ENCODE results near the gene RDX.
"Not testable (repeated sequence)": the region's sequence is repeated elsewhere in the genome, so short reads cannot be mapped to it uniquely, and the experiment has no call there.

Gene RDX

GRCh38 chr11:110296226-110297075, at the start of gene RDX:
RDX (minus strand) TSS chr11:110296614; CDS start chr11:110279692, 16,922 bp downstream.
- peak; percentile 81 for DNase-seq (ENCODE audit: low spot score)

DNA sequence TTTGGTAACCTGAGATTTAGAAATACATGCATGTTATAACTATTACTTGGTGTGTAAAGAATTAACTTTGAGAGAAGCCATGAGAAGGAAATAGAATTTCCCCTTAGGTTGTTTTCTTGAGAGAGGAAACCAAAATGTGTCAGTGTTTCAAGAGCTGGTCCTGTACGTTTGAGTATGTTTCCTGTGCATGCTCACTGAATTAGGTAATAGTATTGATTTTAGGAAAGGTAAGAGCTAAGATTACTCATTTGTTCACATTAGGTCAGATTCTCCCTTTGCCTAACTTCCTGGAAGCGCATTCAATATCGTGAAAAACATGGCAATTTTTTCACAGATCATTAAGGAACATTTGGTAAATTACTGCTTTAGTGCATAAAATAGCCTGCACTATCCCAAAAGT, 49.3 kb upstream of the RDX start:
- no peak for DNase-seq (ENCODE audit: low spot score)

DNA sequence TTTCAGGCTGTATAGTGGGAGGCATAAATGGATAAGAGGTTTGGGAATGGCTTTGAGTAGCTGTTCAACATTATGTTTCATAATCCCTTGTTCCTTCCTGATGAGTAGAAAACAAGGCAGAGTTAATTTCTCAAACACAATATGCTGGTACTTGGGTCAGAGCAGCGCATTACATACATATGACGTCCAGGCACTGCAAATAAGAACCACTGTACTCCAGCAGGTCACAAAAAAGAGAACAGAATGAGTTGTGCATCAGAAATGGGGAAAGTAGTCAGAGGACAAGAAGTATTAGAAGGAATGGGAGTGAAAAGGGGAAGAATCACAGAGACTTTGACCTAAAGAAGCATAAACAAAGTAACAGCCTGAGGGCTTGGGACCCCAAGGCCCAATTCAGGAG, 44.0 kb upstream of the RDX start:
- DNase-seq (ENCODE audit: low spot score): no peak

- no peak for DNase-seq (ENCODE audit: low spot score)
These were observed 43.2 kb upstream of the RDX start for GRCh38 chr11:110339456-110340250.

DNA sequence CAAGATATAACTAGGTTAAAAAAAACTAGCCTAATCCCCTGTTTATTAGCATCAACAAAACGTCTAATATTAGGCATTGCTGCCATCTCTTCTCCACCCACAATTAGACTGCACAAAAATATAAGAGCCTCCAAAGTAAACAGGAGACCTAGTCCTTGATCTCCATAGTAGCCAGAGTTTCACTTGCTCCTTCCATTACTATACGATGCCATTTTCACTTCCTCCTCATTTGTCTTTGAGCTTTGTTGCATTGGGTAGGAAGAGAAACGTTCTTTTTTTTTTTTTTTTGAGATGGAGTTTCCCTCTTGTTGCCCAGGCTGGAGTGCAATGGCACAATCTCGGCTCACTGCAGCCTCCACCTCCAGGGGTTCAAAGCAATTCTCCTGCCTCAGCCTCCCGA, 42.3 kb upstream of the RDX start:
- DNase-seq (ENCODE audit: low spot score): no peak

- DNase-seq (ENCODE audit: low spot score): peak; percentile 61
These were observed 41.3 kb upstream of the RDX start for GRCh38 chr11:110337570-110338193.

- no peak for DNase-seq (ENCODE audit: low spot score)
These were observed 39.6 kb upstream of the RDX start for GRCh38 chr11:110336054-110336453.

DNA sequence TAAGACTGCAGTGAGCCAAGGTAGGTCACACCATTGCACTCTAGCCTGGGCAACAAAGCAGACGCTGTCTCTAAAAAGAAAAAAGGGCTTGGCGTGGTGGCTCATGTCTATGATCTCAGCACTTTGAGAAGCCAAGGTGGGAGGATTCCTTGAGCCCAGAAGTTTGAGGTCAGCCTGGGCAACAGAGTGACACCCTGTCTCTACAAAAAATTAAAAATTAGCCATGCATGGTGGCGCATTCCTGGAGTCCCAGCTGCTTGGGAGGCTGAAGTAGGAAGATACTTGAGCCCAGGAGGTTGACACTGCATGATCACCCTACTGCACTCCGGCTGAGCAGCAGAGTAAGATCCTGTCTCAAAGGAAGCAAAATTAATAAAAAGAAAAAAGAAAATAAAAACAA, 38.9 kb upstream of the RDX start:
- DNase-seq (ENCODE audit: low spot score): no peak

GRCh38 chr11:110331626-110332025, 35.2 kb upstream of the RDX start:
- no peak for DNase-seq (ENCODE audit: low spot score)

DNA sequence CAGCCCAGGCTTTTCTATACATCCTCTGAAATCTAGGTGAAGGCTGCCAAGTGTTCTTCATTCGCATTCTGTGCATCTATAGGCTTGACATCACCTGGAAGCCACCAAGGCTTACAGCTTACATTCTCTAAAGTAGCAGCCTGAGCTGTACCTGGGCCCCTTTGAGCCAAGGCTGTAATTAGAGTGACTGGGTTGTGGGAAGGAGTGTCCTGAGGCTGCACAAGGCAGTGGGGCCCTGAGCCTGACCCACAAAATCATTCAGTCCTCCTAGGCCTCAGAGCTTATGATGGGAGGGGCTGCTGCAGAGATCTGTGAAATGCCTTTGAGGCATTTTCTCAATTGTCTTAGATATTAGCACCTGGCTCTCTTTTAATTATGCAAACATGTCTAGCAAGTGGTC, 33.0 kb upstream of the RDX start:
- no peak for DNase-seq (ENCODE audit: low spot score)

- DNase-seq (ENCODE audit: low spot score): no peak
These were observed 31.1 kb upstream of the RDX start for GRCh38 chr11:110327508-110327907.

- DNase-seq (ENCODE audit: low spot score): no peak
These were observed 27.4 kb upstream of the RDX start for GRCh38 chr11:110323786-110324185.

DNA sequence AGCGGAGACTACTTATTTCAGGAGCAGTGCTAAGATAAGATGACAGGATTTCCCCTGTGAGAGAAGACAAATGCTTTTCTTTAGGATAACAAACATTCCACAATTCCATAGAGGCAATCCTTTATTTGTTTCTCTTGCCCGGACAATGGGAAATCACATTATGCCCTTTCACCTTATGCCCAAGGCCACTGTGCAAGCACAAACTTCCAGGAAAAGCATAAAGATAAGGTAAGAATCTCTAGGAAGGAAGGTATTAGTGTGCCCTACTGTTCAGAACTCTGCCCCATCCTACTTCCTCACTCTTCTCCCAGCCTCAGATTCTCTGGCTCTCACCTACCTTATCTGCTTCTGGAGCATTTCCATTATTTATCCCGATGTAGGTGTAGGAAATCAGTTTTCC, 23.1 kb upstream of the RDX start:
- no peak for DNase-seq (ENCODE audit: low spot score)

- no peak for DNase-seq (ENCODE audit: low spot score)
These were observed 22.4 kb upstream of the RDX start for GRCh38 chr11:110318638-110319404.

DNA sequence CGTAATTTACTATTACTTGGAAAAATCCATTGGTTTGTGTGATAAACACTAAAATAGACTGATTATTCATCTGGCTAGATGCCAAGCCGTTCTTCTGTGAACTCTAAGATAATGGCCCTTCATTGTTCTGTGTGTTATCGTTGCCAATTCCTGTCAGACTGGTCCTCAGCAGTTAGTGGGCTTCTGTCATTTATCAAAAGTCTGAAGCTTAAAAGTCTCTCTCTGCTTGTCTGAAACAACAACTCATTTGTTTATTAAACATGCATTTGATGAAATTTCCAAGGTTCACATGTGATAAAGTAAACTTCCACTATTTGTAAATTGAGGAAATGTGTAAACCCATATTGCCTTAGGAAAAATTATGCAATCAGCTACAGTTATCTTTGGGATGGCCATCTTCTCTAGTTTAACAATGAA, 21.1 kb upstream of the RDX start:
- peak; percentile 25 for DNase-seq (ENCODE audit: low spot score)

- DNase-seq (ENCODE audit: low spot score): no peak
These were observed 18.1 kb upstream of the RDX start for GRCh38 chr11:110314366-110315095.

DNA sequence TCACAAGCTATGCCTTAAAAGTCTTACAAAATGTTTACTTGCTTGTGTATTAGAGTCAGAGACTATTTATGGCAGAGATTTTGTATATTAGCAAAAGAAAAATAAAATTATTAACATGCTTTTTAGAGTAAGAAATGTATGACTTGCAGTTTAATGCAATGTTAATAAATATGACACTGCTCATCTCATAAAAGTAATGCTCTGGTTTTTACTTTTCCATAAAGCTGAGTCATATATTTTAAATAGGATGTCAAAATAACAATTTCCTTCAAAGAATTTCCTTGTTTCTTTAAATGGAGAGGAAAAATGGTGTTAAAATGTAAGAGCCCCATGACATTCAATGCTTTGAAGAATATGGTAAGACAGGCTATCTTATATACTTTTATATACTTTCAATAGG, 16.3 kb upstream of the RDX start:
- no peak for DNase-seq (ENCODE audit: low spot score)

DNA sequence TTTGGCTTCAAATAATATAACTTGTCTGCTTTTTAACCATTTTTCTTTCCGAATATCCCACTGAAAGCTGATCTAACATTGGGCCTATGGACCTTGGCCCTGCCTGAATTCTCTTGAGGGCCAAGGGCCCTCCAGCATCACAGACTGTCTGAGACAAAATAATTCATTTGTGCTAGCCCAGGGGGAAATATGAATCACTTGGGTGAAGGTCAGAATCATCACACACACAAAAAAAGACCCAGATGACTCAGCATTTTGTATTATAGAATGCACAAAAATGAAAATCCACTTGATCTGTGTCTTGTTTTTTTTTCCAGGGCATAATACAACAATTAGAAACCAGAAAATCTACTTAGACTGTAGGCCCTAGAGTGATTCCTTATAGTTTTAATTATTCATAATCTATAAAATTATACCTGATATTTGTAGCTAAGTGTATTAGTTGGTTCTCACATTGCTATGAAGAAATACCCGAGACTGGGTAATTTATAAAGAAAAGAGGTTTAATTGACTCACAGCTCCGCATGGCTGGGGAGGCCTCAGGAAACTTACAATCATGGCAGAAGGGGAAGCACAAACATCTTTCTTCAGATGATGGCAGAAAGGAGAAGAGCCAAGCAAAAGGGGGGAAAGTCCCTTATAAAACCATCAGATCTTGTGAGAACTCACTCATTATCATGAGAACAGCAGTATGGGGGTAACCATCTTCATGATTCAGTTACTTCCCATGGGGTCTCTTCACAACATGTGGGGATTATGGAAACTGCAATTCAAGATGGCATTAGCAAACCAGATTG, 15.6 kb upstream of the RDX start:
- DNase-seq (ENCODE audit: low spot score): no peak

- no peak for DNase-seq (ENCODE audit: low spot score)
These were observed 11.7 kb upstream of the RDX start for GRCh38 chr11:110308071-110308470.

GRCh38 chr11:110306019-110306388, 9.6 kb upstream of the RDX start:
- DNase-seq (ENCODE audit: low spot score): not testable (repeated sequence)

Data from LoVo (cell line).